ENCODE data around the gene HM13. TPM values are rescaled to one million over a fixed set of nuclear protein-coding genes. Genes with fewer than 3 reads are reported as not detected.

Gene HM13
- total and polyA plus RNA-seq, 2 of the 4 experiments (the other 2 are of a cell fraction), result 53.2 to 203 TPM

DNA sequence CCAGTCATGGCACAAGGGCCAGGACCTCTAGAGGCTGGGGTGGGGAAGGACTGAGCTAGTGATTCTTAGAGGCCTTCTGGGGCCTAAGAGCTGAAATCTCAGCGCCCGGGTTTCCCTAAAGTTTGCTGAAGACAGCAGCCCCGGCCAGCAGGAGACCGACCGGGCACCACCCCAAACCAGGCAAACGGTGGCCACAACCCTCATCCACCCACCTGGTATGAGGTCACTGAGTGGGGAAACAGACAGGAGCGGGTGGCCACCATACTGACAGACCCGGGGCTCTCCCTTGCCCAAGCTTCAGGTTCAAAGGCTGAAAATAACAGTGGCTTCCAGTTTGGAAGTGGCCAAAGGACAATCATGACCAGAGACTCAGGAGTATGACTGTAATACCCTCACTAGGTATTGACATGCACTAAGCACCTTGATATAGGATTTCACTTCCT lies 55.8 kb downstream of the HM13 start (continued):
- no peak for TF ChIP-seq ELK1 (IDR thresholded peaks at IDR 0.05; ENCODE audit: borderline replicate concordance, low read depth, low read length)
- TF ChIP-seq CHD1 (IDR thresholded peaks at IDR 0.05; ENCODE audit: low read depth, low read length), result no peak

All from IMR-90 (cell line).